ENCODE measurements around the gene ZNF484. TPM values are rescaled to one million over a fixed set of nuclear protein-coding genes. Genes with fewer than 3 reads are reported as not detected.
"Not testable (repeated sequence)": the region's sequence is repeated elsewhere in the genome, so short reads cannot be mapped to it uniquely, and the experiment has no call there.

The ZNF484 gene
- total RNA-seq, 6 experiments from 2014 or later: 5.1 to 7.0 (median 5.6) TPM

- Mint-ChIP-seq H3K36me3 (ENCODE audit: low read depth) (no peaks in the 10 kb centered on the region), H3K27me3 (ENCODE audit: insufficient read depth) (peaks cover 34% of the 10 kb centered on the region), H3K4me3 (peak overlapping the region; percentile 30; the same call in 1 of the 2 replicates), H3K9me3 (no peaks in the 10 kb centered on the region), H3K4me1 (ENCODE audit: low read depth) (no peaks in the 10 kb centered on the region), H3K27ac (no peak overlapping the region)
- TF ChIP-seq, protein P1, sequence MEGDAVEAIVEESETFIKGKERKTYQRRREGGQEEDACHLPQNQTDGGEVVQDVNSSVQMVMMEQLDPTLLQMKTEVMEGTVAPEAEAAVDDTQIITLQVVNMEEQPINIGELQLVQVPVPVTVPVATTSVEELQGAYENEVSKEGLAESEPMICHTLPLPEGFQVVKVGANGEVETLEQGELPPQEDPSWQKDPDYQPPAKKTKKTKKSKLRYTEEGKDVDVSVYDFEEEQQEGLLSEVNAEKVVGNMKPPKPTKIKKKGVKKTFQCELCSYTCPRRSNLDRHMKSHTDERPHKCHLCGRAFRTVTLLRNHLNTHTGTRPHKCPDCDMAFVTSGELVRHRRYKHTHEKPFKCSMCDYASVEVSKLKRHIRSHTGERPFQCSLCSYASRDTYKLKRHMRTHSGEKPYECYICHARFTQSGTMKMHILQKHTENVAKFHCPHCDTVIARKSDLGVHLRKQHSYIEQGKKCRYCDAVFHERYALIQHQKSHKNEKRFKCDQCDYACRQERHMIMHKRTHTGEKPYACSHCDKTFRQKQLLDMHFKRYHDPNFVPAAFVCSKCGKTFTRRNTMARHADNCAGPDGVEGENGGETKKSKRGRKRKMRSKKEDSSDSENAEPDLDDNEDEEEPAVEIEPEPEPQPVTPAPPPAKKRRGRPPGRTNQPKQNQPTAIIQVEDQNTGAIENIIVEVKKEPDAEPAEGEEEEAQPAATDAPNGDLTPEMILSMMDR (IDR thresholded peaks at IDR 0.05): 0 out of 2 replicates have a peak, but pooled peaks have one; percentile 18
- peak; percentile 16 for DNase-seq
Measured at GRCh38 chr9:92808726-92809451, 68.9 kb downstream of the ZNF484 start.

- Mint-ChIP-seq H3K4me3 (no peak overlapping the region), H3K27ac (no peak overlapping the region), H3K9me3 (no peaks in the 10 kb centered on the region), H3K36me3 (ENCODE audit: low read depth) (no peaks in the 10 kb centered on the region), H3K4me1 (ENCODE audit: low read depth) (no peaks in the 10 kb centered on the region), H3K27me3 (ENCODE audit: insufficient read depth) (peaks cover 33% of the 10 kb centered on the region)
- DNase-seq: no peak
- TF ChIP-seq, protein P1 (IDR thresholded peaks at IDR 0.05): no peak
Measured at GRCh38 chr9:92807757-92808725, 69.8 kb downstream of the ZNF484 start.

- no peaks in the 10 kb centered on the region for H3K4me1 Mint-ChIP-seq (ENCODE audit: low read depth)
- H3K4me3 Mint-ChIP-seq: no peak overlapping the region
- H3K27me3 Mint-ChIP-seq (ENCODE audit: insufficient read depth): peaks cover 31% of the 10 kb centered on the region
- H3K36me3 Mint-ChIP-seq (ENCODE audit: low read depth): no peaks in the 10 kb centered on the region
- H3K27ac Mint-ChIP-seq: no peak overlapping the region
- DNase-seq: no peak
- H3K9me3 Mint-ChIP-seq: no peaks in the 10 kb centered on the region
- TF ChIP-seq, protein P1 (IDR thresholded peaks at IDR 0.05): no peak
Measured at GRCh38 chr9:92807031-92807756, 70.6 kb downstream of the ZNF484 start.

- TF ChIP-seq, protein P1 (IDR thresholded peaks at IDR 0.05): no peak
- Mint-ChIP-seq H3K27me3 (ENCODE audit: insufficient read depth) (peaks cover 21% of the 10 kb centered on the region), H3K27ac (no peak overlapping the region), H3K9me3 (no peaks in the 10 kb centered on the region), H3K4me3 (no peak overlapping the region), H3K4me1 (ENCODE audit: low read depth) (peaks cover under 1% of the 10 kb centered on the region; the same call in 1 of the 2 replicates), H3K36me3 (ENCODE audit: low read depth) (no peaks in the 10 kb centered on the region)
- no peak for DNase-seq
Measured at GRCh38 chr9:92804727-92805126, 73.1 kb downstream of the ZNF484 start.

- TF ChIP-seq, protein P1 (IDR thresholded peaks at IDR 0.05): no peak
- H3K4me3 Mint-ChIP-seq: no peak overlapping the region
- peaks cover 41% of the 10 kb centered on the region for H3K27me3 Mint-ChIP-seq (ENCODE audit: insufficient read depth)
Measured at GRCh38 chr9:92798358-92798757, 79.5 kb downstream of the ZNF484 start.

DNA sequence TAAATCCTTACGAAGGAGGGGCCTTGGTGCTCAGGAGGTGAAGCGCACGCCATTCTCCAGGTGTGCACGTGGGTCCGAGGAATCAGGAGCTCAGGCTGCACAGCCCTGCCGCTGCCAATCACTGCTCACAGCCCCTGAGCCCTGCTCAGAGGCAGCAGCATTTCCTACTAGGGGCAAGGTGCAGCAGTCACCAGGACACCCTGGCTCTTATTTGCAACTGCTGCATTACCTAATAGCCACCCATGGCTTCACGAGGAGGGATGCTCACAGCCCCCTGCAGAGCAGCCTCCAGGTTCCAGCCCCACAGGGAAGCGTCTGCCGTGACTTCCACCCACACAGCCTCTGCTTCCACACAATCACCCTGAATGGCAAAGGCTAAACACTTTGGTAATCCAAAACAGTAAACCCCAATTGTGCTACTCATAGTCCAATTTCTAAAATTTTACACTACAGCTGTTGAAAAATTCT, 81.5 kb downstream of the ZNF484 start:
- not testable (repeated sequence) for H3K27ac Mint-ChIP-seq; H3K36me3 Mint-ChIP-seq (ENCODE audit: low read depth); H3K9me3 Mint-ChIP-seq; H3K4me1 Mint-ChIP-seq (ENCODE audit: low read depth); DNase-seq; H3K4me3 Mint-ChIP-seq
- H3K27me3 Mint-ChIP-seq (ENCODE audit: insufficient read depth): peaks cover 42% of the 10 kb centered on the region

More at GRCh38 chr9:92798358-92798757, 79.5 kb downstream of the ZNF484 start:
- peaks cover 6% of the 10 kb centered on the region; the same call in 1 of the 2 replicates for H3K4me1 Mint-ChIP-seq (ENCODE audit: low read depth)
- no peak for DNase-seq
- H3K27ac Mint-ChIP-seq: no peak overlapping the region
- H3K9me3 Mint-ChIP-seq: no peaks in the 10 kb centered on the region
- H3K36me3 Mint-ChIP-seq (ENCODE audit: low read depth): no peaks in the 10 kb centered on the region
